NCI-H2196 (cell line): Measurements from ENCODE around the gene HGFAC.

ENCODE experiments used
- DNase-seq: peaks from one replicate; lab custom pipeline; 2025; ENCODE audit not compliant: unreplicated experiment; lab: John Stamatoyannopoulos, UW

HGFAC gene

DNA sequence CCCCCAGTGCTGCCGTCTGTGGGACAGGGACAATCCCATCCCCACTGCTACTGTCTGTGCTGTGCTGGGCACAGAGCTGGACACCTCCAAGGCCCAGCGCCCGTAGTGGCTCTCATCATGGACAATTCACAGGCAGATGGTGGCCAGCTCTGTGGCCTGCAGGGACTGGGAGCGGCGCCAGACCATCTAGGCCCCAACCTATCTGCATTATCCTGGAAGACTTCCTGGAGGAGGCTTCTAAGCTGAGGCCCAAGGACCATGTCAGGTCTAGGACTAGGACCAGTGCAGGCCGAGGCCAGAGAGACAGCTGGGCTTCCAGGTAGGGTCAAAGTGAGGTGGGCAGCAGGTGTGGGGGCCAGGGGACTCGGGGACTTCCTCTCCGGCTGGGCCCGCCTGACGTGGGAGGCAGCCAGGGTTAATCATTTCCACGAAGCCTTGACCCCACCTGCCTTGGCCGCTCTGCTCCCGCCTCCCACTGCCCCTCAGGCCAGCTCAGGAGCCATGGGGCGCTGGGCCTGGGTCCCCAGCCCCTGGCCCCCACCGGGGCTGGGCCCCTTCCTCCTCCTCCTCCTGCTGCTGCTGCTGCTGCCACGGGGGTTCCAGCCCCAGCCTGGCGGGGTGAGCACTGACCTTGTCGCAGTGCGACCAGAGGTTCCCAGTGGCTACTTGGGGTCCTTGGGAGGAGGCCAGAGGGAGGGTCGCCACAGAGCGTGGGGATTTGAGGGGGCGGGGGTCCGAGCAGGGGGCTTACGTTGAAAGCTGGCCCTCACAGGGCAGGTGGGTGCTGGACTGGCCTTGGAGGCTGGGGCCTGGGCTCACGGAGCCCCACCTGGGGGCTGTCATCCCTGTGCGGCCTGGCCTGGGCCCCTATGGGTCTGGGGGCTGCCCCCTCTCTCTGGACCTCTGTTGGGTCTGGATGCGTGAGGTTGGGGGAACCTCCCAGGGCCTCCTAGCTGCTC lies at the start of gene HGFAC:
TSS of gene HGFAC (plus strand) at position 468 of the 959 bp plus-strand sequence. CDS start at position 502, 34 bp downstream.
- no peak for DNase-seq

GRCh38 chr4:3392321-3392720 lies 49.4 kb upstream of the HGFAC start:
- no peak for DNase-seq

DNA sequence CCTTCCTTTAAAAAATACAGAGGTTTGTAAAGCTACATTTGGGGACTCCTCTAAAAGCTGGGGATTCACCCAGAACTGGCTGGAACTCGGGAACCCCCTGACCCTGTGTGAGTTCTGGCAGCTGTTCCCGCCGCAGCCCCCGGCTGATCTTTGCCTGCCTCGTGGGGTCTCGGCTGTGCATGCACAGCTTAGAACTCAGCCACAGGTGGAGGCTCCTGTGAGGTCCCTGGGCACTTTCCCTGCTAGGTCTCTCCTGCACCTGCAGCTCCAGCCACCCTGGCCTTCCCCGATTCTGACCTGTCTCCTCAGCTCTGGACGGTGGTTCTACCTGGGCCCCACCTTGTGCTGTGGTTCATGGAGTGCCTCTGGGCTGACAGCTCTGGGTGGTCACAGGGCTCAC lies 48.6 kb upstream of the HGFAC start:
- no peak for DNase-seq

- no peak for DNase-seq
Observed at GRCh38 chr4:3396600-3396999, 45.2 kb upstream of the HGFAC start.

- no peak for DNase-seq
Observed at GRCh38 chr4:3397128-3397527, 44.6 kb upstream of the HGFAC start.

- DNase-seq: no peak
Observed at GRCh38 chr4:3399277-3400194, 42.2 kb upstream of the HGFAC start.

DNA sequence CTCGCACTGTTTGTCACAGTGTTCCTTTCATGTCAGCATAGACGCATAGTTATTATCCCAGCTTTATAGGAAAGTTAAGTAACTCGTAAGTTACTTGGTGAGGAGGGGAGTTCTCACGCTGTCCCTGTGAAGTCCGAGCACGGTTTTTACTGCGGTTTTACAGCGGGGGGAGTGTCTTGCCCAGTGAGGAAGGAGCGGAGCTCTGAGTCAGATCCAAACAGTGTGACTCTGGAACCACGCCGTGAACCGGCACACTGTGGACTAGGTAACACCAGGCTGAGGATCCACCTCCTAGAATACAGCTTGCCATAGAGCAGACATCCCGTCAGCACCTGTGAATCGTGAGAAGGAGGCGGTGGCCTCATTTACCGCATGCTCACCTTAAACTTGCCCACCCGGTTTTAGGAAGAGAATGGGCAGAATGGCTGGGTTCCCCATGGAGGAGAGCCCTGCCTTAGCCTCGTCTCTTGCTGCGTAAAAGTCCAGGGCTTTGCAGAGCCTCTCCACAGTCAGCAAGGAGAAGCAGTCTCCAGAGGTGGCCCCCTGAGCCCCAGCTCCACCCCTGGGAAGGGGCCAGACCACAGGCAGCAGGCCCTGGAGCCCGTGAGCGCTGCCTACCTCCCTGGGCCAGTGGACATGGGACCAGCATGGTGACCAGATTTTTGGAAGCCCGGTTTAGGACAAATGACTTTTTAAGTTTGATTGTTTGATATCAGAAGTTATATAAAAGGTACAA lies 40.2 kb upstream of the HGFAC start:
- DNase-seq: no peak

GRCh38 chr4:3402491-3403347 lies 39.0 kb upstream of the HGFAC start:
- no peak for DNase-seq

- DNase-seq: no peak
Observed at GRCh38 chr4:3403348-3403906, 38.3 kb upstream of the HGFAC start.

- DNase-seq: no peak
Observed at GRCh38 chr4:3404546-3404945, 37.2 kb upstream of the HGFAC start.

DNA sequence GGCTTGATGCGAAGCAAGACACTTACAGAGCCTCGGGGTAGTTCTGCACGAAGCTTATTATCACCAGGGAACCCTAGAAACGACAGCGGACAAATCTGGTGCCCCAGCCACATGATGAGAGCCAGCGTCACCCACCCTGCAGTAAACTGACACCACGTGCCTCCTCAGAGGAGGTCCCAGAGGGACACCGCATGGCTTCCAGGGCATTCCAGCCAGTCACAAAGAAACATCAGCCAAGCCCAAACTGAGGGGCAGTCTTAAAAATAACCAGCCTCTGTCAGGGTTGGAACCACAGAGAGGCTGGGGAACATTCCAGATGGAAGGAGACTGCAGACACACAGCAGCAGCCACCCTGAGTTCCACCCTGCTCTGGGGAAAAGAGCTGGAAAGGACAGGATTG lies 36.6 kb upstream of the HGFAC start:
- DNase-seq: no peak

- DNase-seq: no peak
Observed at GRCh38 chr4:3406021-3406420, 35.7 kb upstream of the HGFAC start.

- no peak for DNase-seq
Observed at GRCh38 chr4:3406431-3406830, 35.3 kb upstream of the HGFAC start.

GRCh38 chr4:3407171-3407771 lies 34.5 kb upstream of the HGFAC start:
- DNase-seq: no peak

DNA sequence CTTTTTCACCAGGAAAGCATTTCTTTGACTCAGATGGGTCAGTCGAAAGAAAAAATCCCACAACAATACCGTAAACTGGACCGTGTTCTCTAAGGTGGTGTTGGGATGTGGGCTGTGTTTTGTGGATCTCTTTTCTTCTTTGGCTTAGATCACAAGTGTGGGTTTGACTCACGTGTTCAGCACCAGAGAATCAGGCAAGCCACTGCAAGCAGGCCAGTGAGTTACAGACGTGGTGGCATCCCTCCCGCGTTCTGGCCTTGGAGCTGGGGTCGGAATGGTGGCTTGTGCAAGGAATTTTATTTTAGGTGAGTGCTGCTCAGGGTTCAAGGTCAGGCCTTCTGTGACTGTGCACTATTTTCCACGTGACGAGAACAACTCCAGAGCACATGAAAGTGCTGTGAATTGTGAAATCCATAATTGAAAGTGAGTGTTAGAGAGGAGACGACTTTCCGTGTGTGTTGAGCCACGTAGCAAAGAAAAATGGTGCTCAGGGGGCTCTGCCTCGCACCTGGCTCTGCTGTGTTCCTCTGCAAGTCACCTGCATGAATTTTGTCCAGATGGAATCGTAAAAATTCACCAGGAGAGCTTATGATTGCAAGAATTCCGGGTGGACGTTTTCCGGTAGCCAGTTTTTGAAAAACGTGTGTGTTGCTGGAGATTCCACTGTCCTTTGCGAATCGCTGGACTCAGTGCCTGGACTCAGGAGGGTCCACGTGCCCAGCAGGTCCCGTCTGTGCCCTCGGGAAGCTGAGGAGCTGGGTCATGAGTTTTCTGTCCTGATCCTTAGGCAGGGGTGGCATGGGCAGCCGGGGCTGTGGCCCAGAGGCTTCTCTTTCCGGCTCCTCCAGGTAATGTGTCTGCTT lies 33.6 kb upstream of the HGFAC start:
- no peak for DNase-seq

- DNase-seq: no peak
Observed at GRCh38 chr4:3408793-3409330, 32.9 kb upstream of the HGFAC start.

DNA sequence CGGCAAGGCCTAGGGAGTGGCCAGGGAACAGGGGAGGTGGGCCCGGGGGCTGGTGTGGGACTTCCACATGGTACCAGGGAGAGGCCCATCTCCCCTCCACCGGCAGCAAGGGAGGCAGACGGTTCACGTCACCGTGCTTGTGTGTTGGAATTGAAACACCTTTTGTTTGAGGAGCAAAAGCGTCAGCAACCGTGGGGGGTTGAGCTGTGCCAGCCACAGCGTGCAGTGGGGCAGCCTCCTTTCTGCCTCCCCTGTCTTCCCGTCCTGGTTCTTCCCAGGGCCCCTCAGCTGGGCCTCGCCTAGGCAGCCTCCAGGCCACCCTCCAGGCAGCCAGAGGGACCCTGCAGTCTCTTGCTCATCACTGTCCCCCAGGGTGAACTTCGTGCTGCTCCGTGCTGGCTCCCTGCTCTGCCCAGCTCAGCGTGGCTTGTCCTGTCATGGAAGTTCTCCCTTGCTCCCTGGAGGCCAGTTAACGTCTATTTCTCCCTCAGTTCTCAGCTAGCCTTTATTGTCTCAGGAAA lies 32.1 kb upstream of the HGFAC start:
- DNase-seq: no peak
